GM18505 (cell line): ENCODE measurements around the gene NCAPG.
"Not testable (repeated sequence)": the region's sequence is repeated elsewhere in the genome, so short reads cannot be mapped to it uniquely, and the experiment has no call there.

ENCODE experiments used
- ATAC-seq: cut with Tn5 transposase; IDR thresholded peaks from one replicate; pipeline ENCODE4 v1.9.1; 2021; ENCODE audit not compliant: unreplicated experiment
- POLR2A ChIP-seq: IDR thresholded peaks from 4 replicates; pipeline ENCODE4 v1.6.1; 2011; ENCODE audit warnings: borderline replicate concordance; ENCODE audit not compliant: insufficient read depth, insufficient read length; ENCODE audit errors: extremely low read depth

NCAPG gene

GRCh38 chr4:17812801-17813200, 2.0 kb downstream of the NCAPG start:
- no peak for ATAC-seq
- TF ChIP-seq POLR2A: no peak

DNA sequence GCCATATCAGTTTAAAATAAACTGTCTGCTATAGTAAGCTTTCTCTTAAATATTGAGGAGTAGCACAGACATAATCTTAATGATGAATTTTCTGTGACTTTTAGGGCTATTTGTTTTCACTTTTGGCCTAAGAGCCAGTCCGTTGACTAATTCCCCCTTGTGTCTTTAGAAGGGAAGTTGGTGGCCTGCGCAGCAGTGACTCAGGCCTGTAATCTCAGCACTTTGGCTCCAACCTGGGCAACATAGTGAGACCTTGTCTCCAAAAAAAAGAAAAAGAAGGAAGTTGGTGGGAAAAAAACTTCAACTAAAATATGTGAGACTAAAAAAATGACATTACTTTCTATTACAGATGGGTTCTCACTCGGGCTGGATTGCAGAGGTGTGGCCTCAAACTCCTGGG, 3.4 kb downstream of the NCAPG start:
- ATAC-seq: no peak
- TF ChIP-seq POLR2A: no peak

DNA sequence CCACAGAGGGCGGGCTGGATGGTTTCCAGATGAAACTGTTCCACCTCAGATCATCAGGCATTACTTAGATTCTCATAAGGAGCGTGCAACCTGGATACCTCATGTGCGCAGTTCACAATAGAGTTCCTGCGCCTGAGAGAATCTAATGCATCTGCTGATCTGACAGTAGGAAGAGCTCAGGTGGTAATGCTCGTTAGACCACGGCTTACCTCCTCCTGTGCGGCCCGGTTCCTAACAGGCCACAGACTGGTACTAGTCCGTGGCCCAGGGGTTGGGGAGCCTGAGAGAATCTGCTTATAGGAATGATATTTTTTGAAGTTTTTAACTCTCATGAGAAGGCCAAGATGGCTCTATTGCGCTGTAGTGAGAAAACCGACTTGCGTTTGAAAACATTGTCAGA, 5.4 kb downstream of the NCAPG start:
- ATAC-seq: no peak
- no peak for TF ChIP-seq POLR2A

DNA sequence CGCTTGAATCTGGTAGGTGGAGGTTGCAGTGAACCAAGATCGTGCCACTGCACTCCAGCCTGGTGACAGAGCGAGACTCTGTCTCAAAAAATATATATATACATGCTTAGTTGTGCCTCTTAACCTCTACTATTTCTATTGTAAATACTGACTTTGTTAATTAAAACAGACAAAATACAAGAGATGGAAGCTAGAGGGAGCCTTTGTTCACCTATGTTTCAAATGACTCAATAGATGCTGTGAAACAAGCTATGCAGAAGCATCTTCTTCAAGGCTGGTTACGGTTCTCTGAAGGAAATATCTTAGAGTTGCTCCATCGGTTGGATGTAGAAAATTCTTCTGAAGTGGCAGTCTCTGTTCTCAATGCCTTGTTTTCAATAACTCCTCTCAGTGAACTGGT, 6.2 kb downstream of the NCAPG start:
- ATAC-seq: peak; percentile 91
- no peak for TF ChIP-seq POLR2A

- ATAC-seq: no peak
- TF ChIP-seq POLR2A: no peak
These were observed 13.3 kb downstream of the NCAPG start for GRCh38 chr4:17823871-17824669.

GRCh38 chr4:17846266-17846665, 35.5 kb downstream of the NCAPG start:
- ATAC-seq: no peak
- no peak for TF ChIP-seq POLR2A

GRCh38 chr4:17850295-17850694, 39.5 kb downstream of the NCAPG start:
- not testable (repeated sequence) for ATAC-seq

DNA sequence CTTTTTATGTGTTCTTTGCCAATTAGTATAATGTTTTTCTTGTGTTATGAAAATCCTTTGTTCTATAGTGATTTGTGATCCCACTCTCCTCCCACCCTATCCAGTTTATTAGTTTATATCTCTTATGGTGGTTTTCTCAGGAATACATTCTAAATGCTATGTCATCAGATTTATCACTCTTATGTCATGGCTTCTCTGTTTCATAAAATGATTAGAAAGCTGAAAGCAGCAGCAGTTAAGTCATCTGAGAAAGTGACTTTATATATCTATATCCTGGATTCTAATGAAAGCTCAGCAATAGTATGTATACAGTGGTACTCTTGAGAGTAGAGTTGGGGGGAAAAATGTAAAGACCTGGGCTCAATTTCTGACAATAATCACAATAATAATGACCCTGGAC, 41.2 kb downstream of the NCAPG start:
- no peak for ATAC-seq
- TF ChIP-seq POLR2A: no peak

DNA sequence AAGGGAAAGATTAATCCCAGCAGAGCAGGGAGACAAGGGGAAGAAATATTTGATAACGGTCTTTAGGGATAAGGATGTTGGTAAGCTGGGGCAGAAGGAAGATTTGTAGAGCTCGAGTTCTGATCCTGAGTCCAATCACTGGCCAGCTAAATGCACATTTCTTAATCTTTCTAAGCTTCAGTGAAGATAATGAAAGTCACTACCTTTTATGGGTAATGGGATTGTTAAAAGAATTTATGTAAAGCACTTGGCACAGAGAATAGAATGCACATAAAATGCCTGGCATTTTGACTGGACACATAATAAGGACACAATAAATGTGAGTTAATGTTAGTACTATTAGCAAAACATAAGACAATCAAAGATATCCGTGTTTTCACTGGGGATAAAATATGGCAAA, 43.3 kb downstream of the NCAPG start:
- ATAC-seq: no peak
- TF ChIP-seq POLR2A: no peak

DNA sequence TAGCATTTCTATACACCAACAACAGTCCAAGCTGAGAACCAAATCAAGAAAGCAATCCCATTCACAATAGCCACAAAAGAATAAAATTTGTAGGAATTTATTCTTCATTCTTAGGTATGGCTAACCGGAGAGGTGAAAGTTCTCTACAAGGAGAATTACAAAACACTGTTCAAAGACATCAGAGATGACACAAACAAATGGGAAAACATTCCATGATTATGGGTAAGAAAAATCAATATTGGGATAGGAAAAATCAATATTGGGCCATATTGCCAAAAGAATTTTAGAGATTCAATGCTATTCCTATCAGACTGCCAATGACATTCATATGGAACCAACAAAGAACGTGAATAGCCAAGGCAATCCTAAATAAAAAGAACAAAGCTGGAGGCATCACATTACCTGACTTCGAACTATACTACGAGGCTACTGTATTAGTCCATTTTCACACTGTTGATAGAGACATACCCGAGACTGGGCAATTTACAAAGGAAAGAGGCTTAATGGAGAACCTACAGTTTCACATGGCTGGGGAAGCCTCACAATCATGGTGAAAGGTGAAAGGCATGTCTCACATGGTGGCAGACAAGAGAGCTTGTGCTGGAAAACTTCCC, 49.1 kb downstream of the NCAPG start:
- no peak for TF ChIP-seq POLR2A
- ATAC-seq: no peak

DNA sequence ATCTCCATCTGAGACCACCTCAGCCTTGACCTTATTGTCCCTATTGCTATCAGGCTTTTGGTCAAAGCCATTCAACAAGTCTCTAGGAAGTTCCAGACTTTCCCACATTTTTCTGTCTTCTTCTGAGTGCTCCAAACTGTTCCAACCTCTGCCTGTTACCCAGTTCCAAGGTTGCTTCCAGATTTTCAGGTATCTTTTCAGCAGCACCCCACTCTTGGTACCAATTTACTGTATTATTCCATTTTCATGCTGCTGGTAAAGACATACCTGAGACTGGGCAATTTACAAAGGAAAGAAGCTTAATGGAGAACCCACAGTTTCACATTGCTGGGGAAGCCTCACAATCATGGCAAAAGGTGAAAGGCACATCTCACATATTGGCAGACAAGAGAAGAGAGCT, 51.1 kb downstream of the NCAPG start:
- ATAC-seq: not testable (repeated sequence)

DNA sequence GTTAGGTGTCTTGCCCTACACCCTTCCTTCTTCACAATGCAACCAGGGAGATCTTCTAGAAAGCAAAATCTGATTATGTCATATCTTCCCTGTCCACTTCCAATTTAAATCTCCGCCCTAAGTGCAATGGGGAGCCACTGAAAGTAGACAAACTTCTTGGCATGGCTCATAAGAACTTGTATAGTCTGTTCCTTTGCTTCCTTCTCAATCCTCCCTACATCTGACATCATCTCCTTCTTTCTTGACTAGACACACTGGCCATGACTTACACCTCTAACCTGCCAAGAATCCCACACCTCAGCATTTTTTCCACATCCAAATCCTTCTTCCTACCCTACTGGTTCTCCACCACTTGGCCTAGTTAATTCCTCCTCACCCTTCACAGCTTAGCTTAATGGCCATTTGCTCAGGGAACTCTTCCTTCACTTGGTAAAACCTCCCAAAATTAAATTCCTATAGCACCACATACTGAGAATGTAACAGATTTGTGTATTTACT, 55.1 kb downstream of the NCAPG start:
- no peak for ATAC-seq
- TF ChIP-seq POLR2A: no peak

DNA sequence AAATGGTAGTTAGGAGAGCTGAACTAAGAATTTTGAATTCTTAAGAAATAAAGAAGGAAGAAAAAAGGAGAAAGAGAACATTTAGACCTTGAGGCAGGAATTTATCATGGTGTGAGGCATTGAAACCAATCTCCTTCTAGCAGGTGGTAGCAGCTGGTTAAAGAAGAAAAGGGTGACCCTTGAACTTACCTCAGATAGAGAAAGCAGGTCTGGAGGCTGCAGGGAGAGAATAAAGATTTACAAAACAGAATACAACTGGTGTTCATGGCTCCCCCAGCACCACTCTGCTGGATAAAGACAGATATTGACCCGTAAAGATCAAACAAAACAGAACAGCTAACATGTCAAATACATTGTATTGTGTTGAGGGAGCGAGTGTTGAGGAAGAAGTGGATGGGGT, 56.0 kb downstream of the NCAPG start:
- TF ChIP-seq POLR2A: no peak
- ATAC-seq: no peak

DNA sequence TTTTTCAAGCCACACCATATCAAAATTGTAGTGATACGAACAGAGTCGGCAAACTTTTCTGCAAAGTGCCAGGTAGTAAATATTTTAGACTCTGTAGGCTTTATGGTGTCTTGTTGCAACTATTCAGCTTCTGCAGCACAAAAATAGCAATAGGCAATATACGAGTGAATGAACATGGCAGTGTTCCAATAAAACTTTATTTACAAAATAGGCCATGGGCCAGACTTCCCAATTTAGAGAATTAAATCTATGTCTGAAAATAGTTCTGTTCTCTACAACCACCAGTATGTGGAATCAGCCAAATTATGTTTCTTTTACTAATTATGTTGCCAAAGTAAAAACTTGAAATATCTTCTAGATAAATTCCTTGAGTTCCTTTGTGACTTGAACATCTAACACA, 56.5 kb downstream of the NCAPG start:
- no peak for TF ChIP-seq POLR2A

More for the DNA sequence above, 56.5 kb downstream of the NCAPG start:
- no peak for ATAC-seq
